ENCODE measurements around the gene RHOG. TPM values are rescaled to one million over a fixed set of nuclear protein-coding genes. Genes with fewer than 3 reads are reported as not detected.
A peak's percentile ranks its signal among the peaks of the same experiment; 100 is the strongest.
"Not testable (repeated sequence)": the region's sequence is repeated elsewhere in the genome, so short reads cannot be mapped to it uniquely, and the experiment has no call there.

RHOG gene
- total RNA-seq, 2 experiments from 2014 or later = 142 TPM

DNA sequence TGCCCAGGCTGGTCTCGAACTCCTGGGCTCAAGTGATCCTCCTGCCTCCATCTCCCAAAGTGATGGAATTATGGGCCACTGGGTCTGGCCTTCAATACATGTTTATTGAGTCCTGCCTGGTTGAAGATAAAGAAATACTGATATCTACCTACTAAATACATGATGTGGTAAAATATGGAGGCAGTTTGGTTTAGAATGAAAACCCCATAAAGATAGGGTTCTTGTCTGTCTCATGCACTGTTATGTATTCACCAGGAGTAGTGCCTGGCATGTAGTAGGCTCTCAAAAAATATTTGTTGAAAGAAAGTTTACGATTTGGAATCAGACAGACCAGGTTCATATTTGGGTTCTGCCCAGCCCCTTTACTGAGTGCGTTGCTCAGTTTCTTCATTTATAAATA, 35.9 kb upstream of the RHOG start:
- Mint-ChIP-seq H3K27me3 (ENCODE audit: low read depth) (no peaks in the 10 kb centered on the region), H3K9me3 (no peaks in the 10 kb centered on the region), H3K4me1 (ENCODE audit: low read depth) (peaks cover 82% of the 10 kb centered on the region), H3K27ac (no peak overlapping the region), H3K36me3 (ENCODE audit: low read depth) (peaks cover 5% of the 10 kb centered on the region), H3K4me3 (no peak overlapping the region)
- CTCF ChIA-PET = interaction anchor here (1.5 to 1.6 kb wide), 2 partner anchors 22 to 196 kb away, joined by 3 to 5 read pairs; partner anchors contain the start of gene STIM1
- intact Hi-C loops (cut with micrococcal nuclease) = no loop called here
- no peak for DNase-seq

DNA sequence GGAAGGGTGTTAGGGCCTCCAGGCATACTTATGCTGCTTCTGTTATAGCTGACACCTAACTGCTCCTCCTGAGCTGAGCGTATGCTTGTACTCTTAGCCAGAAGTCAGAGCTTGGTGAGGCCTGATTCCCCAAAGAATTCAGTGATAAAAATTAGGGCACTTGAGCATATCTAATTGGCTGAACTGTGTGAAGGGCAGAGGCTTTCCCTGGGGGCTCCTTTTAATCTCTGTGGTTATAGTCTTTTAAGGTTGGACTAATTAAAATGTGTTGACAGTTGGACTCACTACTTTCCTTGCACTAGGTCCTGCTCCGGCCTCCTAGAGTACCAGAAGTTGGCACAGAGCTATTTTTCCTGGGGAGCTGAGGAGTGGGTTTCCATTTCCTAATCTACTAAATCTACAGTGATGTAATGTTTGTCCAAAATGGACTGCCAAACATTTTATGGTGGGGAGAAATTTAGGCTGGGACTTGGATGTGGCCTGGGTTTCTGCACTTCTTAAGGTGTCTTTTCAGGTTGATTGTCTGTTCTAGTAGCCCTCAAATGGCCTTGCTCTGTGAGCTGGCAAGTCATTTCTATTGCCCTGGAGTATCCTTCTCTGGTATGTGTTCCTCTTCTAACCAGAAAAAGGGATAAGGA, 33.1 kb upstream of the RHOG start:
- no peak overlapping the region for H3K27ac Mint-ChIP-seq

DNA sequence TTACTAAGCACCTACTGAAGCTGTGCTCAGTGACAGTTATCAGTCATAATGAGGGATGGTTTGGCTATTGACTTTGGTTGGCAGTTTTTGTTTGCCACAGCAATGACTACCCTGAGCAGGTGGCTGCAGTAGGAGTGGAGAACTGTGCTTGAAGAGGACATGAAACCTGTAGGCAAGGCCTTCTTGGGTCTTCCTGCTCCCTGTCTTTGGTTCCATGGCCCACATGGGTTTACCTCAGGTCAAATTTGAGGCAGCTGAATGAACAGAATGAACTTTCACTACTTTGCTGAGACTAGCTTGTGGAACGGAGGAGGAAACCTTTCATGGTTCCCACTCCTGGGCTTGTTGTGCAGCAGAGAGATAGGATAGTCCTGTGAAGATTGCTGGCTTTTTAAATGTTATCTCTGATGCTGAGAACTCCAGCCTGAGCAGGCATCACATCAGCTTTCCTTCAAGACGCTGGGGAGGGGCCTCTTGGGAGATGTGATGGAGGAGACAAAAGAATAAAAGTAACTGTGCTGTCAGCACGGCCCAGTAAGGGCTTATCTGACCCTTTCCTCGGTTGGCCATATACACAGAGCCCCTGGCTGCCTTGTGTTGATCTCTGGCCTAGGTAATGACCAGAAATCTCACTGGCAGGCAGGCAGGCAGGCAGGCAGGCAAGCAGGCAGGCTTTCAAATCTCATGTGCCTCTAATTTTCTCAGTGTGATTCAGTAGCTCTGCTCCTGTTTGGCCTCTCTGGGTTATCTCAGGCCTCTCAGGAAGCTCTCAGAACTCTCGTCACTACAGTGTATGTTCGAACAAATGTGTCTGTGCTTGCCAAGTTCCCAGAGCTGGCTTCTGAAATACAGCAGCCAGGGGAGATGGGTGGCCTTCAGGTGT, 26.7 kb upstream of the RHOG start:
- Mint-ChIP-seq H3K27me3 (ENCODE audit: low read depth) (no peaks in the 10 kb centered on the region), H3K36me3 (ENCODE audit: low read depth) (peaks cover 2% of the 10 kb centered on the region), H3K4me1 (ENCODE audit: low read depth) (peaks cover 81% of the 10 kb centered on the region), H3K27ac (peak overlapping the region; percentile 87), H3K4me3 (peak overlapping the region; percentile 36), H3K9me3 (no peaks in the 10 kb centered on the region)
- DNase-seq = peak; percentile 70
- CTCF ChIA-PET = interaction anchor here (0.6 to 8.8 kb wide), 9 partner anchors 11 to 1889 kb away, joined by 3 to 95 read pairs (median 4); partner anchors contain the start of genes RHOG and STIM1
- intact Hi-C loops (cut with micrococcal nuclease) = loop anchor here (1.0 kb wide), 1 partner anchor 38 kb away; no protein-coding TSS in a partner anchor

More for the DNA sequence above, 33.1 kb upstream of the RHOG start:
- CTCF ChIA-PET = interaction anchor here (1.2 to 2.1 kb wide), 2 partner anchors 19 to 199 kb away, joined by 5 to 15 read pairs; partner anchors contain the start of gene STIM1
- no peak for DNase-seq
- intact Hi-C loops (cut with micrococcal nuclease) = no loop called here
- no peak overlapping the region for H3K4me3 Mint-ChIP-seq
- H3K36me3 Mint-ChIP-seq (ENCODE audit: low read depth) = peaks cover 2% of the 10 kb centered on the region
- H3K9me3 Mint-ChIP-seq = no peaks in the 10 kb centered on the region
- peaks cover 79% of the 10 kb centered on the region for H3K4me1 Mint-ChIP-seq (ENCODE audit: low read depth)
- no peaks in the 10 kb centered on the region for H3K27me3 Mint-ChIP-seq (ENCODE audit: low read depth)

DNA sequence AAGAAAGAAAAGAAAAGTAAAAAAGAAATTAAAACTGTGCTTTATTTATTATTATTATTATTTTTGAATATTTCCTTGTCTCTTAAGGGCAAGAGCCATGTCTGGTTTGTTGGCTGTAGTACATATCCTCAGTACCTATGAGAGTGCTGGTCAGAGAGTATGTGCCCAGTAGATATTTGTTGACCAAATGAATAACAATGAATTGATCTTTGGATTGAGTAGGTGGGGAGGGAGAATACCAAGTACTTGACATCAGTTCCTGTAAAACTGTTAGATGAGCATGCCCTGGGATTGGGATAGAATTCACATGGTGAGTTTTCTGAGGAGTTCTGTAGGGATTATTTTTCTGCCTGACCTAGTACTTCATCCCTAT, 26.1 kb upstream of the RHOG start:
- H3K4me3 Mint-ChIP-seq = peak overlapping the region; percentile 36
- peaks cover 2% of the 10 kb centered on the region for H3K36me3 Mint-ChIP-seq (ENCODE audit: low read depth)
- H3K27ac Mint-ChIP-seq = peak overlapping the region; percentile 90
- peaks cover 83% of the 10 kb centered on the region for H3K4me1 Mint-ChIP-seq (ENCODE audit: low read depth)
- no peaks in the 10 kb centered on the region for H3K27me3 Mint-ChIP-seq (ENCODE audit: low read depth)
- CTCF ChIA-PET = interaction anchor here (0.8 to 8.8 kb wide), 5 partner anchors 10 to 206 kb away, joined by 3 to 95 read pairs (median 4); partner anchors contain the start of genes RHOG and STIM1
- no peak for DNase-seq
- intact Hi-C loops (cut with micrococcal nuclease) = loop anchor here (1.0 kb wide), 1 partner anchor 38 kb away; no protein-coding TSS in a partner anchor
- peaks cover under 1% of the 10 kb centered on the region for H3K9me3 Mint-ChIP-seq

DNA sequence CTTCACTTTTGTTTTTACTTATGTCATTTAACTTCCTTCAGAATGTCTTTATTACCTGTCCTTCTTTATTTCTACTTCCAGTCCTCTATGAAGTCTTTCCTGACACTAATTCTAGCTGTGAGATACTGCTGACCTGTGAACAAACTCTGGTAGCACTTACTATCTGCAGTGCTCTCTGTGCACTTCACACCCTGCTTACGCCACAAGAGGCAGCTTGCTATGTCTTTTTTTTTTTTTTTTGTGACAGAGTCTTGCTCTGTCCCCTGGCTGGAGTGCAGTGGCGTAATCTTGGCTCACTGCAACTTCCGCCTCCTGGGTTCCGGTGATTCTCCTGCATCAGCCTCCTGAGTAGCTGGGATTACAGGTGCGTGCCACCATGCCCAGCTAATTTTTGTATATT, 25.4 kb upstream of the RHOG start:
- CTCF ChIA-PET = interaction anchor here (0.8 to 8.8 kb wide), 3 partner anchors 10 to 17 kb away, joined by 3 to 95 read pairs (median 26); partner anchors contain the start of gene STIM1
- intact Hi-C loops (cut with micrococcal nuclease) = no loop called here
- Mint-ChIP-seq H3K9me3 (peaks cover 1% of the 10 kb centered on the region), H3K36me3 (ENCODE audit: low read depth) (peaks cover 2% of the 10 kb centered on the region), H3K4me1 (ENCODE audit: low read depth) (peaks cover 83% of the 10 kb centered on the region), H3K4me3 (peak overlapping the region; percentile 16), H3K27ac (peak overlapping the region; percentile 90), H3K27me3 (ENCODE audit: low read depth) (no peaks in the 10 kb centered on the region)
- DNase-seq = no peak

DNA sequence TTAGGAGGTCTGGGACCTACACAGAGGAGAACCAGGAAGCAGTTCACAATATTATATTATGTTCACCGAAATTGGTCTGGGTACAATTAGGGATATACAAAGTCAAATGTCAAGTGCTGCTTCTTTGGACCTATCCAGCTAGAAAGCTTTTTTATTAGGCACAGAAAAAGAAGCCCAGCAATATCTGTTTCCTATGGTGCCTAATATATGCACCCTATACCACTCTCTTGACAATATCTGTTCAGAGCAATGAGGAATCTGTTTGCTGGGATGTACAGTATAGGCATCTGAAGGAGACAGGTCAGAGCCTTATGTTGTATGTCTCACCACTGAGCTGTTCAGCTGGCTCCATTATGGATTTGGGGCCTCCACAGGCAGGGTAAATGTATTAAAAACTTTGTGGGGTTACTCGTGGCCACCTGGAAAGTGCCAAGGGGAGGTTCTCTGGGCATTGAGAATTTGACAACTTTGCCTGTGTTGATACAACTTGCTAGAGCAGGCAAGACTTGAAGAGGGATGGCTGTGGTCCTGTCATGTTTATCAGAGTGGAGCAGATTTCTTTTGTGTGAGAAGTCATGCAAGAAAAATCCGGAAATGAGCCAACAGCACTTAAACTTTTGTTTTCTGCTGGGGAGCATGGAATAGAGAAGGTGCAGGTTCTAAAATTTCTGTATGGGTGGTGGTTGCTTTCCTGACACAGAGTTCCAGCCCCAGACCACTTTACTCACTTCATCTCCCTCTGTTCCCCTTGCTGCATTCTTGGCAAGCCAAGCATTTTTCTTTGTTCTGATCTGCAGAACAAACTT, 24.8 kb upstream of the RHOG start:
- Mint-ChIP-seq H3K4me3 (peak overlapping the region; percentile 16), H3K36me3 (ENCODE audit: low read depth) (peaks cover 3% of the 10 kb centered on the region), H3K9me3 (peaks cover 1% of the 10 kb centered on the region), H3K27ac (peak overlapping the region; percentile 90), H3K27me3 (ENCODE audit: low read depth) (no peaks in the 10 kb centered on the region), H3K4me1 (ENCODE audit: low read depth) (peaks cover 81% of the 10 kb centered on the region)
- CTCF ChIA-PET = interaction anchor here (1.3 to 8.8 kb wide), 3 partner anchors 9 to 207 kb away, joined by 4 to 95 read pairs (median 26); partner anchors contain the start of gene STIM1
- intact Hi-C loops (cut with micrococcal nuclease) = loop anchor here (1.0 kb wide), 1 partner anchor 9 kb away; no protein-coding TSS in a partner anchor
- DNase-seq = peak; percentile 35

DNA sequence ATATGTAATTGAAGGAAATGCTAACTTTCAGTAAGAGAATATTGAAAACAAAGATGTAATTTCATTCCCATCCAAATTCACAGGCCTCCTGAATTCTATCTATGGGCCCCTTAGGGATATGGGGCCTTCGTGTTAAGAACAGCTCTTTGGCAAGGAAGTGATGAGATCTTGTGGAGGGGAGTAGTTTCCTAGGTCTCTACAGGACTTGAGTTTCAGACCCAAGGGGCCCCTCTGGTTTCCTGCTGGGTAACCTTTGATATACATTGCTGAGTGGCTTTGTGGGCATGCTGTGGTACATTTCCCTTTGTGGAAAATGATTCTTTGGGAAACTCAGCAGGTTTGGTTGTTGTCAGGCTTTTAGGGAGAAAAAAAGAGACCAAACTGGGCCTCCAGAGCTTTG, 20.9 kb upstream of the RHOG start:
- peak; percentile 61 for DNase-seq
- peaks cover 86% of the 10 kb centered on the region for H3K4me1 Mint-ChIP-seq (ENCODE audit: low read depth)
- H3K27me3 Mint-ChIP-seq (ENCODE audit: low read depth) = no peaks in the 10 kb centered on the region
- intact Hi-C loops (cut with micrococcal nuclease) = no loop called here
- H3K36me3 Mint-ChIP-seq (ENCODE audit: low read depth) = peaks cover 4% of the 10 kb centered on the region
- CTCF ChIA-PET = interaction anchor here (1.4 to 1.9 kb wide), 2 partner anchors 9 to 19 kb away, joined by 3 to 5 read pairs; no protein-coding TSS in a partner anchor
- peak overlapping the region; percentile 92 for H3K27ac Mint-ChIP-seq
- peaks cover 1% of the 10 kb centered on the region for H3K9me3 Mint-ChIP-seq
- H3K4me3 Mint-ChIP-seq = peak overlapping the region; percentile 73

DNA sequence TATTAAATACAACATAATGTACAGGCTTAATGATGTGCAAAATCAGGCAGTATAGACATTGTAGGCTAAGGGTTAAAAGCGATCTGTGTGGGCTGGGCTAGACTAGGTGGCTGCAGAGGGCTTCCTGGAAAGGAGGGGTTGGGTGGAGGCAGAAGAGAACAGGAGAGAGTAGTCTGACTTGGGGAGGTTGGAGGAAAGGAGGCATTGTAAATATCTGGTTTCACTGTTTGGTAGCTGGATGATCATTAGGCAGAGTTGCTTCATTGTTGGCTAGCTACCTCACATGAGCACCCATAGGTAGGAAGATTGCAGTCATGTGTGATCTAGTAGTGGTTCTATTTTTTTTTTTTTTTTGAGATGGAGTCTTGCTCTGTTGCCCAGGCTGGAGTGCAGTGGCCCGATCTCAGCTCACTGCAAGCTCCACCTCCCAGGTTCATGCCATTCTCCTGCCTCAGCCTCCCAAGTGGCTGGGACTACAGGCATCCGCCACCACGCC, 20.2 kb upstream of the RHOG start:
- CTCF ChIA-PET = interaction anchor here (0.6 to 2.9 kb wide), 6 partner anchors 9 to 124 kb away, joined by 3 to 21 read pairs (median 4); no protein-coding TSS in a partner anchor
- not testable (repeated sequence) for H3K27me3 Mint-ChIP-seq (ENCODE audit: low read depth); H3K9me3 Mint-ChIP-seq; H3K36me3 Mint-ChIP-seq (ENCODE audit: low read depth)
- Mint-ChIP-seq H3K4me3 (peak overlapping the region; percentile 73), H3K4me1 (ENCODE audit: low read depth) (peaks cover 79% of the 10 kb centered on the region), H3K27ac (peak overlapping the region; percentile 92)
- DNase-seq = peak; percentile 52
- intact Hi-C loops (cut with micrococcal nuclease) = loop anchor here (1.0 kb wide), 1 partner anchor 86 kb away; no protein-coding TSS in a partner anchor

DNA sequence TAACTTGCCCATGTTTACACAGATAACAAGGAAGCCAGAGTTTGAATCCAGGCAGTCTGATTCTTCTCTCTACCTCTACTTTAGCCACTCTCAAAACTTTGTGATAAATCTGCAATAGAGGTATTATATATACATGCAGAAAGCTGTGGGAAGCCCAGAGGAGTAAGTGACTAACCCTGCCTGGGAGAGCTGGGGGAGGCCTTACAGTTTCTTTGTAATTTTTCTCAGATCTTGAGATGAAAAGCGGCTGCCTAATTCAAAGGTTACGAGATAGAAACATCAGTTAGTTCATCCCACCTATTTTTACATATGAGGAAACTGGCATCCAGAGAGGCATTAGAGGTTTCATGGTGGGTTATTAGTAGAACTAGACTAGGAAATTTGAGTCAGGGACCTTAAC, 19.6 kb upstream of the RHOG start:
- DNase-seq = peak; percentile 68
- H3K4me1 Mint-ChIP-seq (ENCODE audit: low read depth) = peaks cover 73% of the 10 kb centered on the region

DNA sequence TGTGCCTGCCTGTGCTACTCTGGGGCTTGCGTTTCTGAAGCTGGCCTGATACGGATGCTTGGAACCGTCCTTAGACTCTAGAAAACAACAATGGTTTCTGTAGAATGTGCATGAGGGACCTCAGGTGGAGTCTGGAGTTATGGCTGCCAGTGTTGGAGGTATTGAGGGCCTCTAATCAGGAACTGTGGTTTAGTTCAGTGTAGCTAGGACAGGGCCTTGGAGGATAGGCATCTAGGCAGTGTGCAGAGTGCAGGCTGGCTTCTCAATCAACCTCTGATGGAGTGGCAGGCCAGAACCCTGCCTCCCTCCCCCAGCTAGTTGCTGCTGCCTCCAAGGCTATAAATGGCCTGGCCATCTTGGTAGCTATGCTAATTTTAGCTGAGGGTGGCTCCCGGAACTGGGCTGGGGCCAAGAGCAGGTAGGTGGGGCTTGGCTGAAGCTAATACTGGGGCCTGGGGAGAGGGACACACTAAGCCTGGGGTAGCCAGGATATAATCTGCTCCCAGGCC, 18.7 kb upstream of the RHOG start:
- H3K36me3 Mint-ChIP-seq (ENCODE audit: low read depth) = peaks cover 4% of the 10 kb centered on the region
- CTCF ChIA-PET = interaction anchor here (0.7 to 23.9 kb wide), 10 partner anchors 8 to 210 kb away, joined by 3 to 573 read pairs (median 5); no protein-coding TSS in a partner anchor
- intact Hi-C loops (cut with micrococcal nuclease) = no loop called here
- peaks cover 66% of the 10 kb centered on the region for H3K4me1 Mint-ChIP-seq (ENCODE audit: low read depth)
- H3K27ac Mint-ChIP-seq = peak overlapping the region; percentile 64
- DNase-seq = peak; percentile 47
- H3K9me3 Mint-ChIP-seq = peaks cover 1% of the 10 kb centered on the region
- H3K27me3 Mint-ChIP-seq (ENCODE audit: low read depth) = no peaks in the 10 kb centered on the region
- H3K4me3 Mint-ChIP-seq = peak overlapping the region; percentile 58

More for the DNA sequence above, 19.6 kb upstream of the RHOG start:
- CTCF ChIA-PET = interaction anchor here (1.4 to 23.9 kb wide), 9 partner anchors 10 to 209 kb away, joined by 3 to 573 read pairs (median 5); no protein-coding TSS in a partner anchor
- Mint-ChIP-seq H3K27ac (peak overlapping the region; percentile 92), H3K9me3 (peaks cover 1% of the 10 kb centered on the region), H3K27me3 (ENCODE audit: low read depth) (no peaks in the 10 kb centered on the region), H3K4me3 (peak overlapping the region; percentile 73), H3K36me3 (ENCODE audit: low read depth) (peaks cover 4% of the 10 kb centered on the region)
- intact Hi-C loops (cut with micrococcal nuclease) = loop anchor here (1.0 kb wide), 1 partner anchor 87 kb away; no protein-coding TSS in a partner anchor

DNA sequence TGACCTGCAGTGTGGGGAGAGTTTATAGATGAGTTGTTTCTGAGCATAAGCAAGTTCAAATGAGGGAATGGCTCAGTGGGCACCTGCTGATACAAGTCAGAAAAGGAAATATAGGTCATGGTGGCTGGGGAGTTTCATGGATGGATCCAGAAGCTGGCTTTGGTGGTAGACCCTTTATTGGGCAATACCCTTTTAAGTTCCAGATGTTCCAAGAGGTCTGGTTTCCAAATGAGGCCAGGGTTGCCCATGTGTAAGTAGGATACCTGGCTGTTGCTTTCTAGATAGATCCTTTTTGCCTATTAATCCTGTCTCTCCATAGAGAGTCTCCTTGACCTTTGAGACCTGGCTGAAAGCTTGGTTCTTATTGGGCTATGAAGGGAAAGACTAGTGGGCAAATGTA, 16.9 kb upstream of the RHOG start:
- peaks cover 72% of the 10 kb centered on the region for H3K4me1 Mint-ChIP-seq (ENCODE audit: low read depth)
- H3K27ac Mint-ChIP-seq = peak overlapping the region; percentile 96
- peaks cover 1% of the 10 kb centered on the region for H3K9me3 Mint-ChIP-seq
- intact Hi-C loops (cut with micrococcal nuclease) = loop anchor here (1.0 kb wide), 1 partner anchor 22 kb away; no protein-coding TSS in a partner anchor
- CTCF ChIA-PET = interaction anchor here (0.7 to 23.9 kb wide), 9 partner anchors 10 to 212 kb away, joined by 3 to 573 read pairs (median 3); no protein-coding TSS in a partner anchor
- peak; percentile 32 for DNase-seq
- H3K36me3 Mint-ChIP-seq (ENCODE audit: low read depth) = peaks cover 4% of the 10 kb centered on the region
- no peaks in the 10 kb centered on the region for H3K27me3 Mint-ChIP-seq (ENCODE audit: low read depth)
- H3K4me3 Mint-ChIP-seq = peak overlapping the region; percentile 97

Measured in activated naive CD4-positive, alpha-beta T cell treated with anti-CD3 and anti-CD28 coated beads for 36 hours (primary cell).